Renal cortical epithelial cell (primary cell): ENCODE results near the gene TMEM181. TPM values are rescaled to one million over a fixed set of nuclear protein-coding genes. Genes with fewer than 3 reads are reported as not detected.
"Not testable (repeated sequence)": the region's sequence is repeated elsewhere in the genome, so short reads cannot be mapped to it uniquely, and the experiment has no call there.

Source experiments
- DNase-seq: peaks from one replicate; pipeline ENCODE4 v3.0.0-alpha.2; 2011; ENCODE audit warnings: low read depth
- total RNA-seq: library from RNA; depleted of rRNA; stranded (reverse); fragments of >200 nt; gene quantifications from 2 replicates; pipeline ENCODE4 v1.2.3, GENCODE V29; 2014

TMEM181 gene
- total RNA-seq, 1 donor from 2014 or later: 40.2 TPM

DNA sequence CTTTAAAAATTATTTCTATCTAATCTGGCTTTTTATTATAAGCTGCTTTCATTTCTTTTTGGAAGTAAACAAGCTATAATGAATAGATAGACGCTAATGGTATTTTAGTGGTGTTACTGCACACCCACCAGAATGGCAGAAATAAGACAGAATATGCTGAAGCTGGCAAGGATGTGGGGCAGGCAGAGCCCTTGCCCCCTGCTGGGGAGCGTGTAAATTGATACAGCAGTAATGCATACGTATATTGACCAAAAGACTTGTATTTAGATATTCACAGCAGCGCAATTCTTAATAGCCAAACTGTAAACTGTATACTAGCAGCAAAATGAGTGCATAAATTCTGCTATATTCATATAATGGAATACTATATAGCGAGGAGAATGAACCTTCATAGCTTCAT lies 35.3 kb downstream of the TMEM181 start:
- no peak for DNase-seq

DNA sequence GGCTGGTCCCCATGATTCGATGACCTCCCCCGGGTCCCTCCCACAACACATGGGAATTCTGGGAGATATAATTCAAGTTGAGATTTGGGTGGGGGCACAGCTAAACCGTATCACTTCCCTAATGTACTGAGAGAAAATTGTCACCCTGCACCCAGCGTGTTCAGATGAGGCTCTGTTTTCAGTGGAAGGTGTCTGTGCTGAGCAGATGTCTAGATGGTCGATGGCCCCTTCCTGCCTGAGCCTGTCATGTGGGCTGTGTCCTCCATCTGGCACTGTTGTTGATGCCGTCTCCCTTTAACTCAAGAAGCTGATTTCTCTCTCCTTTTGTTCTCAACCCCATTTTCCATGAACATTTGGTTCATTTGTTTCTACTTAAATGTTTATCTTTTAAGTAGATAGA lies 37.0 kb downstream of the TMEM181 start:
- DNase-seq: no peak

DNA sequence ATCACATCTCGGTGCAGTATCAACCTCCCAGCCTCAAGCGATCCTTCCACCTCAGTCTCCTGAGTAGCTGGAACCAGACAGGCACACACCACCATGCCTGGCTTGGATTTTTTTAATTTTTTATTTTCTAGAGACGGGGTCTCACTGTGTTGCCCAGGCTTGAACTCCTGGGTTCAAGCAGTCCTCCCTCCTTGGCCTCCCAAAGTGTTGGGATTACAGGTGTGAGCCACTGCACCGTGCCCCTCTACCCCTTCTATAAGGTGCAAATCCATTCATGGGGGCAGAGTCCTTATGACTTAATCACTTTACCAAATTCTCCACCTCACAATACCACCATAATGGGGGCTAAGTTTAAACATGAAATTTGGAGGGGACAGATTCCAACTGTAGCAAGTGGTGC lies 37.7 kb downstream of the TMEM181 start:
- DNase-seq: no peak

DNA sequence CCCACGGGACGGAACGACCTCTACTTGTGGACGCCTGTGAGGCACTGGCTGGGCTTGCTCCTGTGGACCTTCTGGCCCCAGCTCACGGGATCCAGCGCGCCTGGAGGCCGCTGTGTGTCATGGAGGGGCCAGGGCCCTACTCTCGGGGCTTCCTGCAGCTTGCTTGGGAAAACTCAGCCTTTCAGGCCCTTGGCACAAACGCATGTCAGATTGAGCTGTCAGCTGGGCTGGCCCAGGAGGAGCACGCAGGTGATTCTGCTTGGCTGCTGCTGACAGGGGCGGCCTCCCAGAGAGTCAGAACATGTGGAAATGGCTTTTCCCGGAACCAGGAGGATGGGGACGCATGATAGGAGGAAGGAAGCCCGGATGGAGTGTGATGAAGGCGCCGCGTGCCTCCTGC lies 39.7 kb downstream of the TMEM181 start:
- DNase-seq: no peak

DNA sequence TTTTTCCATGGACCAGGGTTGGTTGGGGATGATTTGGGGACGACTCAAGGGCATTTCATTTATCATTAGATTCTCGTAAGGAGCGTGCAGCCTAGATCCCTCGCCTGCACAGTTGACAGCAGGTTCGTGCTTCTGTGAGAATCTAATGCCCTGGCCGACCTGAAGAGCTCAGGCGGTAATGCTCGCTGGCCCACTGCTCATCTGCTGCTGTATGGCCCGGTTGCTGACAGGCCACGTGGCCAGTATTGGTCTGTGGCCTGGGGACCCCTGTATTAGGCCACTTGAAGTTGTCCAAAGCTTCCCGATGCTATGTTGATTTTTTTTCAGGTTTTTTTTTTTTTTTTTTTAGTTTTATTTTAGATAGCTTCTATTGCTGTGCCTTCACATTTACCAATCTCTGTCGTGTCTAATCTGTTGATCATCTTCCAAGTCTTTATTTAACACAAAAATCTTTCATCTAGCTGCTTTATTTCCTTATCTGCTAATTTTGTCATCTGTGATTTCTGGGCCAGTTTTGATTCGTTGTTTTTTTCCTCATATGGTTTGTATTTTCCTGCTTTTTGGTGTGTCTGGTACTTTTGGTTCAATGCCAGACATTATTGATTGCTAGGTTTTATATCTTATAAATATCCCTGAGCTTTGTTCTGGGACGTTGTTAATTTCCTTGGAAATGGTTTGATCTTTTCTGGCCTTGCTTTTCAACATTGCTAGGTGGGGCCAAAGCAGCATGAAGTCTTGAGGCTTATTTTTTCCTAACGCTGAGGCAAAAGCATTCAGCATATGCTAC lies 43.6 kb downstream of the TMEM181 start:
- DNase-seq: no peak

DNA sequence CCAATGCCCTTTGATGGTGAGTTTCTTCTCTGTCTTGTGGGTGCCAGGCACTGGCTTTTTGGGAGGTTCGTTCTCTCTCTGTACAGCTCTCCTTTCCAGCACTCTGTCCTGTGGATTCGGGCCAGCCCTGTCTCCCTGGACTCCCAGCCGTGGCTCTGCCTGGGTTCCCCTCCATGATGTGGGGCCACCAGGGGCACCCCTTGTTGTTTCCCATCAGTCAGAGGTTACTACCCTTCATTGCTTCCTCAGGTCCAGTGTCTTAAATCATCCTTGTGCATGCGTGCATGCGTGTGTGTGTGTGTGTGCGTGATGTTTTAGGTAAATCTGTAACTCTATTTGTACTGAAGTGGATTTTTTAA lies 44.1 kb downstream of the TMEM181 start:
- no peak for DNase-seq

DNA sequence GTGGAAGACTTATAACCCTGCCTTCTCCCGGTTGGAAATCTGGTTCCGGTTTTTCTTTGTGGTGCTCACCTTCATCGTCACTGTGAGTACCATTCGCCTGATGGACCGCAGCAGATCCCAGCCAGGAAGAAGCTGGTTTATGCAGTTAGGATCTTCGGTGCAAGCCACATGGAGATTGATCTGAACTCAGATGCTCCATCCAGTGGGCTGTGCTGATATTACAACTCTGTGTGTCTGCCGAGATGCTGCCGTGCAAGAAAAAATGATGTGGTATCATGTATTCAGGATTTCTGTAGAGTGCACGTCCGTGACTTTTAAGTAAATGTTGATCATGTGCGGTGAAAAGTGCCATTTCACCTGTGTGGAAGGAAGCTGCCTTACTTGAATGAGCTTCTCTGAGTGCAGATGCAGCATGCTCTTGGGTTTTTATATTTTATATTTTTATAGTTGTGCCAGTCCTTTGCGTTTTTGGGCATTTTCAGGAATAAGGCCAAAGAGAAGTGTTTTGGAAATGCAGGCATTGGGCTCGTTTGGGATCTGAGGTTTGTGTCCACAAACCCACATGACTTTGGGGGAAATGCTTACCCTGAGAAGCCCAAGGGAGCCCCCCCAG lies 45.5 kb downstream of the TMEM181 start:
- DNase-seq: peak; percentile 75

DNA sequence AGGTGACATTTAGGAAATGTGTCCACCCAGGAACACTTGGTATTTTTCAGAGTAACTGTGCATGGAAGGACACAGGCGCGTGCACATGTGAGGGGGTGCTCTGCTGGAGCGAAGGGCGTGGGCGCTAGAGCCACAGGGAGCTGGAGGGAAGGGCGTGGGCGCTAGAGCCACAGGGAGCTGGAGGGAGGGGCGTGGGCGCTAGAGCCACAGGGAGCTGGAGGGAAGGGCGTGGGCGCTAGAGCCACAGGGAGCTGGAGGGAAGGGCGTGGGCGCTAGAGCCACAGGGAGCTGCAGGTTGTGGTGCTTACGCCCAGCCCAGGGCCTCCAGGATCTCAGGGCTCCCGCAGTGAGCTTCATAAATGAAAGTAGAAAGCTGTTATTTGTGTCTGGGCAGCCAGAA lies 46.1 kb downstream of the TMEM181 start:
- DNase-seq: not testable (repeated sequence)

DNA sequence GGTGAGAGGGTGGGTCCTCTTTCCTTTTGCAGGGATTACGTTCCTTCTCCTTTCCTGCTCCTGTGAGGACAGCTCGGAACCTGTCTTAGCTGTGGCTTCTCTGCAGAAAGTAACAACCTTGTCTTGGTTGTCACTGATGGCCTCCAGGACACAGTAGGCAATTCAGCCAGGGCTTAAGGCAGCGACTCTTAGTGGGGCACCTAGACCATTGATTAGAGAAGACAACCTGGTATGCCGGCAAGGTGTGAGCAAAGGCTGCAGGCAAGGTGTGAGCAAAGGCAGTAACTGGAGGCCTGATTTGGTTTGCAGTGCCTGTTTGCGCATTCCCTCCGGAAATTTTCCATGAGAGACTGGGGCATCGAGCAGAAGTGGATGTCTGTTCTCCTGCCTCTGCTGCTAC lies 47.0 kb downstream of the TMEM181 start:
- no peak for DNase-seq

DNA sequence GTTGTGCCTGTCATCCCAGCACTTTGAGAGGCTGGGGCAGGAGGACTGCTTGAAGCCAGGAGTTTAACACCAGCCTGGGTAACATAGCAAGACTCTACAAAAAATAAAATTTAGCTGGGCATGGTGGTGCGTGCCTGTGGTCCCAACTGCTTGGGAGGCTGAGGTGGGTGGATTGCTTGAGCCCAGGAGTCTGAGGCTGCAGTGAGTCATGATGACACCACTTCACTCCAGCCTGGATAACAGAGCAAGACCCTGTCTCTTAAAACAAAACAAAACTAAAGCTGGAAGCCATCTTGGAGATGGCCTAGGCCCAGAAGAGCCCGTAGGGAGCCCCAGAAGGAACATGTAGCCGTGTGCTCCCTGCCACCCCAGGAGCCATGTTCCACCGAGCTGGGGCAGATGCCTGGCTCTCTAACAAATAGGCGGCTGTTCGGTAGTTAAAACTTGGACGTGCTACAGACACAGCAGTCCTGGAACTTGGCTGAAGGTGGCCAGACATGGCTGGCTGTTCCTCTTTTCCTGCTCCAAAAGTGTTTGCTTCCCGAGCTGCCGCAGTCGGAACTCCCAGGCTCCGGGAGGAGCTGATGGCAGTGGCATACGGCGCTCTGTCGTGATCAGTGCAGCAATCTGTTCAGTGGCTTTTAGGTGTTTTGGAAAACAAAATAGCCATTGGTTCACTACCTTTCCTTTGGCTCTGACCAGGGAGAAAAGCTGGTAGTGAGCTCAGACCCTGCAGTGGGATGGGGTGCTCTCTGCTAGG lies 47.7 kb downstream of the TMEM181 start:
- DNase-seq: no peak

DNA sequence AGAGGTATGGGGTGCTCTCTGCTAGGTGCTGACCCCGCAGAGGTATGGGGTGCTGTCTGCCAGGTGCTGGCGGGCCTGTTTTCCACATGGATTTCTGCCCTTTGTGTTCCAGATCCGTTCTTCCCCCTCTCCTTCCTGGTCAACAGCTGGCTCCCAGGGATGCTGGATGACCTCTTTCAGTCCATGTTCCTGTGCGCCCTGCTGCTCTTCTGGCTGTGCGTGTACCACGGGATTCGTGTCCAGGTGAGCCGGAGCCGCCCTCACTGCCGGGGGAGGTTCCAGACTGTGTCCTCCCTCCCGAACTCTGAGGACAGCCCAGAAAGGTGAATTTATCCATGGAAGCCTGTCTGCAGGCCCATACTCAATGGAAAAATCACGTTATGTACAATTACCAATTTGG lies 48.3 kb downstream of the TMEM181 start:
- no peak for DNase-seq

DNA sequence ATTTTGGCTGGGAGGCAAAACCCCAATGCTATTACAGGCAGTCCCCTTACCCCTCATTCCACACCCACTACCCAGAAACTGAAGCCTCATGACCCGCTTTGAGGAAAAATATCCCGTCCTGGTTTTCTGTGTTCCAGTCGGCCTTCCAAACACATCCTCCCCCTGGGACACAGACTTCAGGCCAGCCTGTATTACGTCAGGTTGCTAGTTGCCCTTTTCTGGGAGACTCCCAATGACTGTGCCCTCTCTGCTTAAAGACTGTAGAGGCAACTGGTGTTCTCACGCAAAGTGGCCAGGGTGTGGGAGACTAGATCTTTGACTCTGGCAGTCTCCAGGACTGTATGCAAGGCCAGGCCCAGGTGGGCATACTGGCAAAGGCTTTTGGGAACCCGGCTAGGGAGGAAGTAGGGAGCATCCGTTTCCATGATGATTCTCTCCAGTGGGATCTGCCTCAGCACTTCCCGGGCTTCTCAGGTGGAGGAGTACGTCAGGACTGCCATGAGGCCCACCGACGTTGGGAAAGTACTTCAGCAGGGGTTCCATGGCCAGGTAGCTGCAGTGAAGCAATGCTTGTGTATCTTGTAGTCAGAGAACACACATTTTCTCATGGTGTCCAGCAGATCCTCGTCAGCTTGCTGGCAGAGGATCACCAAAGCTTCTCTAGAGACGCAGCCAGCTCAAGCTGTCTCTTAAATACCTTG lies 49.7 kb downstream of the TMEM181 start:
- DNase-seq: no peak

DNA sequence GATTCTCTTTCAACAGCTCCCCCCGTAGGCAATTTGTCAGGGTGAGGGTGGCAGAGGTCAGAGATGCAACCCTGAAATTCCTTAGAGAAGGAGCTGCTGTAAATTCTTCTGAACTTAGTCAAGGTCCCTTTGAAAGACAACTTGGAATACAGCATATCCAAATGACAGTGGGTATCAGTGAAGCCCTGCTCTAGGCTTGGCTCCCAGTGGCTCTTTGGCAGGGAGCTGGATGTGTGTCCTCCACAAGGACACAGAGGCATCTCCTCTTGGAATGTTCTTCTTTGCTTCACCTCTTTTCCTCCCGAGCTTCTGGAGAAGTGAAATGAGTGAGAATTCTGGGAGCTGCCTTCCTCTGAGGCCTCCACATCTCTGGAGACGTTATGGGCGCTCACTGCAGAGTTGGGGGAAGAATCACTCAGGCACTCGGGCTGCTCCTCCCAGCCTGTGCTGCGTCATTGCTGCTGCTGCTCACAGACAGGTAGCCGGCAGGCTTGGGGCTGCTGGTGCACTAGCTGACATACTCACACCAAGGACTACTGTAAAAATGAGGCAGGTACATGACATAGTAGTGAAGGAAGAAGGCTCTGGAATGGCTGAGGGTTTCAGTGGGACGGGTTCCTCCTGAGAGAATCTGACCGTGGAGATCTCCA lies 50.6 kb downstream of the TMEM181 start:
- DNase-seq: no peak

DNA sequence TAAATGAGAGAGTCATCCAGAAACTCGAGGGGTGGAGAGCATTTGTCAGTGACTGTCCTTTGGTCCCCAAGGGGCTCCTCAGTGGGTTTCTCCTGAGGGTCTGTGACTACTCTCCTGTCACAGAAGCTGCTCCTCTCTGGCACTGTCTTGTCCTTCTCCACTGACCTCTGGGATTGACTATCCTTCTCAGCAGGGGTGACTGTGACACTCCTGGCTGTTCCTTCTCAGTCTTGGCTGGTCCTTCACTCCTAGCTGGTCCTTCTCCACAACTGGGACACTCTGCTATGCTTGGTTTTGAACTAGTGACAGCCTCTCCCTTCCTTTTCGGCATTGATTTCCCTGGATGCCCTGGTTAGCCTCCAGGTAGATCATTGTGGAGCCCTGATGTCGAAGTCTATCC lies 51.1 kb downstream of the TMEM181 start:
- DNase-seq: no peak

DNA sequence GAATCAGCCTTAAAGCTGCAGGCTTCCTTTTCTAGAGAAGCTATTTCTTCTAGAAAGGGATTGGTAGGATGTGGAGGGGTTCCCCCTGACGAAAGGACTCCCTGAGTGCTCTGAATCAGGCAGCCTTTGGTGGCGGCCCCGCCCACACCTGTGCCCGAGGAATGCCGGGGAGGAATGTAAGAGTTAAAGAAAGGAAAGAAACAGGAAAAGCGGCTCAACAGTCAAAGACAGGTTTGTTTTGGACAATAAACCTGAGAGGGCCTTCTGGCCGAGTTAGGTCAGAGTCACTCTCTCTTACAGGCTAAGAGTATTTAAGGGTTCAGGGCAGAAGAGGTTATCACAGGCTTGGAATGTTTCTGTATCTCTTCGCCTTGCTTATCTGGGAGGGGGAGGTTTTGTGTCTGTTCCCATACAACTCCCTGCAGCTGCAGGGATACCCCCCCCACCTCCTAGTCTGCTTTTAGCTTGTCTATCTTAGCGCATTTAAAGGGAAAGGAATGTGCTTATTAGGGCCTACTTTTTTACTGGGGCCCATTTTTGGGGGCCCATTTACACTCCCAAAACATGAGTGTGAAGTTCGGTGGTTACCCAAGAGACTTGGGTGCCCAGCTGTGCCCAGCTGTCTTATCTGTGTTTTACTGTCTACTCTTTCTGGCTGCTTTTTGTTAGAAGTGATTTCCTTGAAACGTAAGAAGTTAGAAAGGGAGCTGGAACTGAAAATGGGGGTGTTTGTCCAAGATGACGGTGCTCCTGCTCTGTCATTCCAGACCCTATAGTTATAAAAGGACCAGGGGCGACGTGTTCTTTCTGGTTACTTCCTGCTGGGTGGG lies 51.9 kb downstream of the TMEM181 start:
- DNase-seq: peak; percentile 13

DNA sequence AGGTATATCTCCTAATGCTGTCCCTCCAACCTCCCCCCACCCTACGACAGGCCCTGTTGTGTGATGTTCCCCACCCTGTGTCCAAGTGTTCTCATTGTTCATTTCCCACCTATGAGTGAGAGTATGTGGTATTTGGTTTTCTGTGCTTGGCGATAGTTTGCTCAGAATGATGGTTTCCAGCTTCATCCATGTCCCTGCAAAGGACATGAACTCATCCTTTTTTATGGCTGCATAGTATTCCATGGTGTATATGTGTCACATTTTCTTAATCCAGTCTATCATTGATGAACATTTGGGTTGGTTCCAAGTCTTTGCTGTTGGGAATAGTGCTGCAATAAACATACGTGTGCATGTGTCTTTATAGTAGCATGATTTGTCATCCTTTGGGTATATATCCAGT lies 54.7 kb downstream of the TMEM181 start:
- not testable (repeated sequence) for DNase-seq

DNA sequence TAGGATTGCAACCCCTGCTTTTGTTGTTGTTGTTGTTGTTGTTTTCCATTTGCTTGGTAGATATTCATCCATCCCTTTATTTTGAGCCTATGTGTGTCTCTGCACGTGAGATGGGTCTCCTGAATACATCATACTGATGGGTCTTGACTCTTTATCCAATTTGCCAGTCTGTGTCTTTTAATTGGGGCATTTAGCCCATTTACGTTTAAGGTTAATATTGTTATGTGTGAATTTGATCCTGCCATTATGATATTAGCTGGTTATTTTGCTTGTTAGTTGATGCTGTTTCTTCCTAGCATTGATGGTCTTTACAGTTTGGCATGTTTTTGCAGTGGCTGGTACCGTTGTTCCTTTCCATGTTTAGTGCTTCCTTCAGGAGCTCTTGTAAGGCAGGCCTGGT lies 58.4 kb downstream of the TMEM181 start:
- DNase-seq: not testable (repeated sequence)

DNA sequence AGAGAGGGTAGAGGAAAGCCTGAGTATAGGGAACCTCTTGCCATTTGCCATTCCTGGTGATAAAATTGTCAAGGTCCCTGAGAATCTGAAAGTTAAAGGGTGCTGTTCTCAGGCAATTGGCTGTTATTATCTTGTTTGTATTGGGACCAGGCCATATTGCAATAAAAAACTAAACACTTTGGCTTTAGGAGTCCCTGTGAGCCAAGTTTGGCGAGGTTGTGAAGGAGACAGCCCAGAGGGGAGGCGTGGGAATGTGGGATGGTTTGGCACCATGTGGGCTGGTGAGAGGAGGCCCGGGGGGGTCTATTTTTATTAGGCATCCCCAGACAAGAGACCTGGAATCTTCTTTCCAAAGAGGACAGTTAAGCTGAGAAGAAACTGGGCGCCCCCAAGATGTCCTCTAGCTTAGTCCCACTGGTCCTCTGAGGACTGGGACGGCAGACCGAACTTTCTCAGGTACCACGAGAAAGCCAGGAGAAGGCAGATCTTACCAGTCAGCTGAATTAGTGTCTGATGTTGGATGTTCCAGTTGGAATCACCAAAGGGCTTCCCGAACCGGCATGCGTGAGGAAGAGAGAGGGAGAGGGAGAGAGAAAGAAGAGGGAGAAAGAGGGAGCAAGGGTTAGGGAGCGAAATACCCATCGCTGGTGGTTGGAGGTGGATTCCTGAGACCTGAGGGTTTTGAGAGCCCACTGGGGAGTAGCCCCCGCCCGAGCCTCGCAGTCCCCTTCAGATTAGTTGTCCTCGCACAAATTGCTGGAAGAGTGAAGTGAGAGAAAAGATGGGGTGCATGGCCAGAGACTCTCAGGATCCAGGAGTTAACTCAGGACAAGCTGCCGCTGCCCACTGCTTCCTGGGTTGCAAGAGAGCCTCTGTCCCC lies 60.3 kb downstream of the TMEM181 start:
- DNase-seq: no peak

DNA sequence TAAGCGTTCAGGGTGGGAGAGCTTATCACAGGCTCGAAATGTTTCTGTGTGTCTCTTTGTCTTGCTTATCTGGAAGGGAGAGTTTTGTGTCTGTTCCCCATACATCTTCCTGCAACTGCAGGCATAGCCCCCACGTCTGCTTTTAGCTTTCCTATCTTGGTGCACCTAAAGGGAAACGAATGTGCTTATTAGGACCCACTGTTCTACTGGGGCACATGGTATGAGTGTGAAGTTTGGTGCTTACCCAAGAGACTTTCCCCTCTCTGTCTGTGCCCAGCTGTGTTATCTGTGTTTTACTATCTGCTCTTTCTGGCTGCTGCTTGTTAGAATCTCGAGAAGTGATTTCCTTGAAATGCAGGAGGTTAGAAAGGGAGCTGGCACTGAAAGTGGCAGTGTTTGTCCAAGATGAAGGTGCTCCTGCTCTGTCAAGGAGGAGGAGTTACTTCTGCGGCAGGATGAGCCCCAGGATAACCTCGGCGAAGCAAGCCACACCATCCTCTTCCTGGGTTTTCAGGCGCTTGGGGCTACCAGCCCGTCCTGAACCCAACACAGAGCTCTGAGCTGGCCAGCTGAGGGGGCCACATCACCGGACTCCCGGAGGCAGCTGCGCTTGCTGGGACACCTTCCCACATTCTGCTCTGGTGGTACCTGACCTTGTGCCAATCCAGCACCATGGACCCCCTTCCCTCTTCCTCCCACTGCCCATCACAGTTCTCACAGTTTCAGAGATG lies 61.2 kb downstream of the TMEM181 start:
- DNase-seq: no peak
